ENCODE data around the gene TMX4.
A peak's percentile ranks its signal among the peaks of the same experiment; 100 is the strongest.

TMX4 gene

GRCh38 chr20:7943891-7944290 lies 75.7 kb downstream of the TMX4 start:
- no peak for DNase-seq (ENCODE audit: low read depth)
- no peak overlapping the region for H3K4me3 ChIP-seq (ENCODE audit: low read depth, low read length)
- no peak for TF ChIP-seq CTCF (IDR thresholded peaks at IDR 0.05; ENCODE audit: insufficient read depth, low read depth, low read length, missing control alignments)

- no peak for DNase-seq (ENCODE audit: low read depth)
- H3K4me3 ChIP-seq (ENCODE audit: low read depth, low read length) = no peak within 1 kb of the TSS
- no peak for TF ChIP-seq CTCF (IDR thresholded peaks at IDR 0.05; ENCODE audit: insufficient read depth, low read depth, low read length, missing control alignments)
Observed at GRCh38 chr20:7940341-7940740, 79.2 kb downstream of the TMX4 start, which contains the start of gene HAO1. Gene HAO1, minus strand, starts transcription at chr20:7940458. Its CDS starts 36 bp downstream, at chr20:7940422.

GRCh38 chr20:7939663-7940062 lies 79.9 kb downstream of the TMX4 start:
- no peak for DNase-seq (ENCODE audit: low read depth)
- H3K4me3 ChIP-seq (ENCODE audit: low read depth, low read length) = no peak overlapping the region
- TF ChIP-seq CTCF (IDR thresholded peaks at IDR 0.05; ENCODE audit: insufficient read depth, low read depth, low read length, missing control alignments) = no peak

- TF ChIP-seq CTCF (IDR thresholded peaks at IDR 0.05; ENCODE audit: insufficient read depth, low read depth, low read length, missing control alignments) = no peak
- no peak overlapping the region for H3K4me3 ChIP-seq (ENCODE audit: low read depth, low read length)
- no peak for DNase-seq (ENCODE audit: low read depth)
Observed at GRCh38 chr20:7938058-7938457, 81.5 kb downstream of the TMX4 start.

- TF ChIP-seq CTCF (IDR thresholded peaks at IDR 0.05; ENCODE audit: insufficient read depth, low read depth, low read length, missing control alignments) = no peak
- no peak overlapping the region for H3K4me3 ChIP-seq (ENCODE audit: low read depth, low read length)
- no peak for DNase-seq (ENCODE audit: low read depth)
Observed at GRCh38 chr20:7937328-7937727, 82.2 kb downstream of the TMX4 start.

GRCh38 chr20:7935027-7935551 lies 84.5 kb downstream of the TMX4 start:
- no peak for TF ChIP-seq CTCF (IDR thresholded peaks at IDR 0.05; ENCODE audit: insufficient read depth, low read depth, low read length, missing control alignments)
- H3K4me3 ChIP-seq (ENCODE audit: low read depth, low read length) = no peak overlapping the region
- DNase-seq (ENCODE audit: low read depth) = peak; percentile 19

GRCh38 chr20:7933346-7933745 lies 86.2 kb downstream of the TMX4 start:
- no peak overlapping the region for H3K4me3 ChIP-seq (ENCODE audit: low read depth, low read length)
- TF ChIP-seq CTCF (IDR thresholded peaks at IDR 0.05; ENCODE audit: insufficient read depth, low read depth, low read length, missing control alignments) = no peak
- no peak for DNase-seq (ENCODE audit: low read depth)
